ENCODE results near the gene PTPRO.

PTPRO gene

DNA sequence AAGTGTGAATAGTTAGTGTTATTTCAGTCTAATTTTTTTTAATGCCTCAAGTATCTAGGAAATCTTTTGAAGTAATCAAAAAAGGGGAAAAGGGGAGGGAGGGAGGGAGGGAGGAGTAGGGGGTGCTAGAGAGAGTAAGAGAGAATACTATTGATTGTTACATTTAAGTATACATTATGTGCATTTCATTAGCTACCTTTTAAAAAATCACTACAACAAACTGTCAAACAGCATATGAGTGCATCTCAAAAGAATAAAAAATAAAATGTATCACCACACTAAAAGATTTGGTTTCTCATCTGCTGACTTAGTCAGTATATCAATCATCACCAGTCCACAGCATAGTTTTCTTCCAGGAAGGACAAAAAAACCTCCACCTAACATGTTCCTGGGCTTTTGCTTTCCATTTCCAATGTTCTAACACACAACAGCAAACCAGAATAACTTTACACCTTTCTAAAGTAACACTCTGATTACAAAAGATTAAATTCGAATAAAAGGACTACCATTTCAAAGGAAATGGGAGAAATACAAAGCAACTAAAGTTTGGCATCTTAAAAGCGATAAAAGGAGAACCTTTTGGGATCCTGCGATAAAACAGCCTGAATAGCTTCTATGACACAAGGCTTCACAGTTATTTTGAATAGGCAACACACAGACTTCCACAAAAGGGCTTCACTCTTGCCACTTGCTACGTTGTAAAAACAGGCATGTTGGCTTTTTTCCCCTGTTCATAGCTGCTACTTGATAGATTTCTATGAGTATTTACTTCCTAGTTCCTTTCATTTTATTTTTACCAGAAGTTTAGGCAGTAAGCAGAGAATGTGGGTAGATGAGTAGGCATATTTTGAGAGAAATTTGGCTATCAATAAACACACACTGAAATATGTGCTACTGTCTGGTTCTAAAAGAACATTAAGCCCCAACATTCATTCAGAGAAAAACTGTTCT, 306.0 kb downstream of the PTPRO start:
- TF ChIP-seq, protein P1, sequence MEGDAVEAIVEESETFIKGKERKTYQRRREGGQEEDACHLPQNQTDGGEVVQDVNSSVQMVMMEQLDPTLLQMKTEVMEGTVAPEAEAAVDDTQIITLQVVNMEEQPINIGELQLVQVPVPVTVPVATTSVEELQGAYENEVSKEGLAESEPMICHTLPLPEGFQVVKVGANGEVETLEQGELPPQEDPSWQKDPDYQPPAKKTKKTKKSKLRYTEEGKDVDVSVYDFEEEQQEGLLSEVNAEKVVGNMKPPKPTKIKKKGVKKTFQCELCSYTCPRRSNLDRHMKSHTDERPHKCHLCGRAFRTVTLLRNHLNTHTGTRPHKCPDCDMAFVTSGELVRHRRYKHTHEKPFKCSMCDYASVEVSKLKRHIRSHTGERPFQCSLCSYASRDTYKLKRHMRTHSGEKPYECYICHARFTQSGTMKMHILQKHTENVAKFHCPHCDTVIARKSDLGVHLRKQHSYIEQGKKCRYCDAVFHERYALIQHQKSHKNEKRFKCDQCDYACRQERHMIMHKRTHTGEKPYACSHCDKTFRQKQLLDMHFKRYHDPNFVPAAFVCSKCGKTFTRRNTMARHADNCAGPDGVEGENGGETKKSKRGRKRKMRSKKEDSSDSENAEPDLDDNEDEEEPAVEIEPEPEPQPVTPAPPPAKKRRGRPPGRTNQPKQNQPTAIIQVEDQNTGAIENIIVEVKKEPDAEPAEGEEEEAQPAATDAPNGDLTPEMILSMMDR (IDR thresholded peaks at IDR 0.05) = no peak
- no peak for TF ChIP-seq ZFX (IDR thresholded peaks at IDR 0.05; ENCODE audit: borderline replicate concordance)
- H3K27ac ChIP-seq = peak overlapping the region; percentile 70

DNA sequence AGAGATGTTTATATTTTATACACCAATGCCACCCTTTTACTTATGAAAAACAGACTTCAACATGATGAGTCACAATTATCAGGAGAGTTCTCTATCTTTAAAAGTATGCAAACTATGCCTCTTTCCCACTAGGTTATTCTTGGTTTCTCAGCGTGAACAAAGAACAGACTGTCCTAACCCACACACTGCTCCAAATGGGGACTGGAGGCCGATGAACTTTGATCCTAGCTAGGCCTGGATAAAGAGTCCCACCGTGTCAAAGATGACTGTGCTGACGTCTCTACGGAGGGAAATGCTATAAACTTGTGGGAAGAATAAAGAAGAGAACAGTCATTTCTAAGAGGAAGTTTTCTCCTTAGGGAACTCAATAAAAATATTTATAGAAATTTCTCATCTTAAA, 306.8 kb downstream of the PTPRO start:
- TF ChIP-seq, protein P1 (IDR thresholded peaks at IDR 0.05) = no peak
- TF ChIP-seq ZFX (IDR thresholded peaks at IDR 0.05; ENCODE audit: borderline replicate concordance) = no peak
- peak overlapping the region; percentile 70 for H3K27ac ChIP-seq

DNA sequence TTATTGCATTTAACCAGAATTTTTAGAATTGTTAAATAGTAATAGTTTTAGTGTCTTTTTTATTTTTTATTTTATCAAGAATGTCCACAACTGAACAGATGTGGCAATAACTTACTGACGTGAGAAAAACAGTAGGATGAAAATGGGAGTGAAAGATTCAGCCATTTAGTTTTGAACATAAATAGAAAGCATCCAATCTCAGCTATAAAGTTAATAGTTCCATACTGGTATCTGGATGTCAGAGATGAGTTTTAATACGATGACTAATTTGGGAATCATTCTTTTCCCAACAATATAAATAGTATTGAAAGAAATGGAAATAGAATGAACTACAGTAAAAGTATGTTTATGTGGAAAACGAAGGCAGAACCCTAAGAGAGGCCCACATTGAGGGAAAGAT, 307.5 kb downstream of the PTPRO start:
- peak overlapping the region; percentile 70 for H3K27ac ChIP-seq
- TF ChIP-seq, protein P1 (IDR thresholded peaks at IDR 0.05) = no peak
- no peak for TF ChIP-seq ZFX (IDR thresholded peaks at IDR 0.05; ENCODE audit: borderline replicate concordance)

DNA sequence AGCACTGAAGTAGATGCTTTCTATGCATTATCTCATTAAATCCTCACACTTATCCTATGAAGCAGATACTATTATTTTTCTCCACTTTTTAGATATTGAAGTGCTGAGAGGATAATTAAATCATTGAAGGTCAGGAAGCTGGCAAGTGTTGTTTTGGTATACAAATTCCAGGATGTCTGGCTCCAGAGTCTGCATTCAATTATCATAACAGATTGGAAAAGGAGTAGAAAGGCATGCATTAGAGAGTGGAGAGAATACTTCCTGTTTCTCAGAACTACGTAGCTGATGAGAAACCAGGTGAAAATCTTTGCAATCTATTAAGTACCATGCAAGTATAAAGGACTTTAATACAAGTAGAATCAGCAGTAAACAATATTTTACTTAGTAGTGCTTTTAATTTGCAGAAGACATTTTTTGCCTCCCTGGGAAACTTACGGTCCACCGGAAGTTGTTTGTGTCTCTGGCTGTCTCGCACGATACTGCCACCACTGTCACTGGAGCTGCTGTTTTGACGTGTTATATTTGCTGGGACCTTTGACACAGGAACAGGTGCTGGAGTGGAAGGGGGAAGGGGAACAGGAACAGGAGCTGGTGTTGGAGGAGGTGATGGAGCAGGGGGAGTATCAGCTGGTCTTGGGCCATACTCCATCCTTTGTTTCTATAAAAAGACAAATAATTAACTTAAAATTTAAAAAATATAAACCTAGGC, 308.9 kb downstream of the PTPRO start:
- TF ChIP-seq ZFX (IDR thresholded peaks at IDR 0.05; ENCODE audit: borderline replicate concordance) = no peak
- TF ChIP-seq, protein P1 (IDR thresholded peaks at IDR 0.05) = no peak
- H3K27ac ChIP-seq = no peak overlapping the region

DNA sequence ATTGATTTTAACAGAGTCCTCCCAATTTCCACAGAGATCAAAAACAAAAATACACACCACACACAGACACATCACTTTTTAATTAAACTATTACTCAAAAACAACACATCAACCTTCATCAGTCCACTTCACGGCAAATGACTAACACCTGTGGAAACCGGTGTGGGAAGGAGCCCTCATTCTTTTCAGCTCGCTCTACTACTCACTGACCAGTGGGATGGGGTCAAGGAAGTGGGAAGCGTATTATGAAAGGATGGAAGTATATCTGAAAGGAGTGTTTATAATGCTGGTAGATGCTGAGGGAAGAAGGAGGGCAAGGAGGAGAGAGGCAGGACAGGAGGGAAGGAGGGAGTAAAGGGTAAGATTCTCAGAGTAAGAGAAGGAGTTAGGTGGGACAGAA, 310.4 kb downstream of the PTPRO start:
- no peak overlapping the region for H3K27ac ChIP-seq
- TF ChIP-seq, protein P1 (IDR thresholded peaks at IDR 0.05) = no peak
- TF ChIP-seq ZFX (IDR thresholded peaks at IDR 0.05; ENCODE audit: borderline replicate concordance) = no peak

DNA sequence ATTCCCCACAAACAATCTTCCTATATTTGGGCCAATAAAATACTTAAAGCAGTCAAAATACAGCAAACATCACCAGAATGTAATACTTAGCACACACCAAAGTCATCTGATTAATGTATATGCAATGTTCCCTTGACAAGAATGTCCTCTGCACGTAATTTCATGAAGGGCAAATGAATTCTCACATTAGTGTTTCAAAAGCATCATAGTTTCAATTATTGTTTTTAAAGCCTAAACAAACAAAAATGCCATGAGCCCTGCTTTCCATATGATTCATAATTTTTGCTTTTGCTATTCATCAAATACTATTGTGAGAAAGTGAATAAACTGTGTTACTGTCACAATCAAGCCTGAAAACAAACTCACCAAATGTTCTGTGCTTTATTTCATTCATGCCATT, 310.9 kb downstream of the PTPRO start:
- no peak overlapping the region for H3K27ac ChIP-seq
- TF ChIP-seq, protein P1 (IDR thresholded peaks at IDR 0.05) = no peak
- no peak for TF ChIP-seq ZFX (IDR thresholded peaks at IDR 0.05; ENCODE audit: borderline replicate concordance)
